ENCODE measurements around the gene BCL7C.

DNA sequence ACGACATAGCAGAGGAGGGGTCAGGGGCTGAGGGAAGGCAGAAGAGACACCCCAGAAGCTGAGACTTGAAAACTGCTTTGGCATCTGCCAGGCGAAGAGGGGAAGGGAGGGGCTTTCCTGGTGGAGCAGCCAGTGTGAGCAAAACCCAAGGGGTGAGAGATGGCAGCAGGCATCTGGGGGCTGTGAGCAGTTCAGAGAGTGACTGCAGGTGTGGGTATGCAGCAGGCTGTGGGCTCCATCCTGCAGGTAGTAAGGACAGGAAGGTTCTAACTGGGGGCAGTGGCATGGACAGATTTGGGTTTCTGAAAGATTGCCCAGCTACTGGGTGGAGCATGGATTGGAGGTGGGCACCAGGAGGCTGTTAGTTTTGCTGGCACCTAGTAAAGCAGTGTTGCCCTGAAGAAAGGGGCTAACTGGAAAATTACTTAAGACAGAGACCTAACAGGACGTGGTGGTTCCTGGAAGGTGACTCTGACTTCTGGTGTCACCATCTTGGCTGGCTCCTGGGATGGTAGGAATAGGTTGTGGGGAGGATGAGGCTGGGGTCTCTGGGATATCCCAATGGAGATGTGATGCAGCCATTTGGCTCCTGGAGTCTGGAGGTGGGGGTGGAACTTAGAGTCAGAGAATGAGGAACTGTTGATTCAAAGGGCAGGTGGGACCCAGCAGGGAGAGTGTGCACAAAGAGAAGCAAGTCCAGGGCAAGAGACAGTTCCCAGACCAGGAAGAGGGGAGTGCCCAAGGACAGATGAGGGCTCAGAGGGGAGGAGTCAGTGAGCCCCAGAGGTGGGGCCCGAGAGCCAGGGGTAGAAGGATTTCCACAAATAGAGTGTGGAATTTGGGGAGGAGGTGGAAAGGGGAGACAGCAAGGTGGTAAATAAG, 11.2 kb downstream of the BCL7C start:
- TF ChIP-seq, protein P1, sequence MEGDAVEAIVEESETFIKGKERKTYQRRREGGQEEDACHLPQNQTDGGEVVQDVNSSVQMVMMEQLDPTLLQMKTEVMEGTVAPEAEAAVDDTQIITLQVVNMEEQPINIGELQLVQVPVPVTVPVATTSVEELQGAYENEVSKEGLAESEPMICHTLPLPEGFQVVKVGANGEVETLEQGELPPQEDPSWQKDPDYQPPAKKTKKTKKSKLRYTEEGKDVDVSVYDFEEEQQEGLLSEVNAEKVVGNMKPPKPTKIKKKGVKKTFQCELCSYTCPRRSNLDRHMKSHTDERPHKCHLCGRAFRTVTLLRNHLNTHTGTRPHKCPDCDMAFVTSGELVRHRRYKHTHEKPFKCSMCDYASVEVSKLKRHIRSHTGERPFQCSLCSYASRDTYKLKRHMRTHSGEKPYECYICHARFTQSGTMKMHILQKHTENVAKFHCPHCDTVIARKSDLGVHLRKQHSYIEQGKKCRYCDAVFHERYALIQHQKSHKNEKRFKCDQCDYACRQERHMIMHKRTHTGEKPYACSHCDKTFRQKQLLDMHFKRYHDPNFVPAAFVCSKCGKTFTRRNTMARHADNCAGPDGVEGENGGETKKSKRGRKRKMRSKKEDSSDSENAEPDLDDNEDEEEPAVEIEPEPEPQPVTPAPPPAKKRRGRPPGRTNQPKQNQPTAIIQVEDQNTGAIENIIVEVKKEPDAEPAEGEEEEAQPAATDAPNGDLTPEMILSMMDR (IDR thresholded peaks at IDR 0.05) = no peak
- TF ChIP-seq POLR2A (IDR thresholded peaks at IDR 0.05) = no peak

All from adrenal gland (tissue), 5 donors.